Activated T-helper 1 cell treated with Interleukin-2 at 50 U/mL for 16 hours (primary cell): ENCODE data around the gene SLC35G2.
"Not testable (repeated sequence)": the region's sequence is repeated elsewhere in the genome, so short reads cannot be mapped to it uniquely, and the experiment has no call there.

Experiments
- DNase-seq: peaks from one replicate; pipeline ENCODE4 v3.0.0-alpha.2; 2020; ENCODE audit warnings: low read depth

Gene SLC35G2

GRCh38 chr3:136835089-136835812, 16.3 kb downstream of the SLC35G2 start:
- no peak for DNase-seq

DNA sequence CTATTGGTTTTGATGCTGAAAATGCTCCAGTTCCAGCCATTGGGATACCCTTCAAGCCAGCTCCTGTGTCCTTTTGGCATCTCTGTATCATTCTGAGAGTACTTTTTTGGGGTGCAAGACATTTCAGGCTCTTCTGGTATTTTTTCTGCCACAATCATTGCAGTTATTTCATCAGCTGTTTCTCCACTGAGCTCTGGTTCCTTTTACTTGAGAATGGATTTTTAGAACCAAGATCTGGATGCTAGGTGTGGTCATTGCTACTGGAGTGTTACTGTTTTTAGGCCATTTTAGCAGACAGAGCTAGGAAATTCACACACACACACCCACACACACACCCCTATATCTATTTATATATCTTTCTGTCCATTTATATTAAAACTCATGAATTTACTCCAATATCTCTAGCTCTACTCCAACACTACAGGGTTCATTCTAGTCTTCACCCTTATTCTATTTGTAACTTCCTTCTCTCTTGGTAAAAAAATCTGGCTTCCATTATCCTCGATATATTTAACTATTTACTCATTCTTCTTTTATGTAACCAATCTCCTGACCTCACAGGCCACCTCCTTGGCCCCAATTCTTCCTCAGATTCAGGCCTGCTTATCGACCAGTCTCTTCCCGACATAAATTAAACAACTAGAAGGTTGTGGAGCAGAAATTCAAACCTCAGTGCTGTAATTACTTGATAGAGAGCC, 17.0 kb downstream of the SLC35G2 start:
- DNase-seq: no peak

DNA sequence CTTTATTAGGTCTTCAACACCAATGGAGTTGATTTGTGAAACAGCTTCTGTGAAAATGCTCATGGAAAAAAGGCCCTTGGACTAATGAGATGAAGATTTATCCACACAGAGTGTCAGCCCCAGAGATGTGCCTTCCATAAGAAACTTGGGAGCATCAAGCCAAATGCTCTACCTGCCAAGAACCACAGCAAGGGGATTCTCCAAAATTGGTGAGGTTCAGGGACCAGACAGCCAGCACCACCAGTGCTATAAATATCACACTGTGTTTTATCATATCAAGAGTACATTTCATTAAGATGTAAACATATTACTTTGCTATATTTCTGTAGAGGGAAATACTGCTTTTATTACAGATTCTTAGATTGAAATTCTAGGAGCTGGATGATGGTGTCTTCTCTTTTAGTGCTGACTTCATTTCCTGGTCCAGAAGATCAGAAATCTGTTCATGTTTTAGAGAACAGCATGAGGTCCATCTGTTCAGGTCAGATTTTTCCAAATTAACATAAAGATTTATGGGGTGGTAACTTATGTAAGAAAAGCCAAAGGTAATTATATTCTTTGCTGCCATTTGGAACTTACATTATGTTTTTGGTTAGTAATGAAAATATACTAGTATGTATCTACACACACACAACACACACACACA, 17.7 kb downstream of the SLC35G2 start:
- DNase-seq: no peak

DNA sequence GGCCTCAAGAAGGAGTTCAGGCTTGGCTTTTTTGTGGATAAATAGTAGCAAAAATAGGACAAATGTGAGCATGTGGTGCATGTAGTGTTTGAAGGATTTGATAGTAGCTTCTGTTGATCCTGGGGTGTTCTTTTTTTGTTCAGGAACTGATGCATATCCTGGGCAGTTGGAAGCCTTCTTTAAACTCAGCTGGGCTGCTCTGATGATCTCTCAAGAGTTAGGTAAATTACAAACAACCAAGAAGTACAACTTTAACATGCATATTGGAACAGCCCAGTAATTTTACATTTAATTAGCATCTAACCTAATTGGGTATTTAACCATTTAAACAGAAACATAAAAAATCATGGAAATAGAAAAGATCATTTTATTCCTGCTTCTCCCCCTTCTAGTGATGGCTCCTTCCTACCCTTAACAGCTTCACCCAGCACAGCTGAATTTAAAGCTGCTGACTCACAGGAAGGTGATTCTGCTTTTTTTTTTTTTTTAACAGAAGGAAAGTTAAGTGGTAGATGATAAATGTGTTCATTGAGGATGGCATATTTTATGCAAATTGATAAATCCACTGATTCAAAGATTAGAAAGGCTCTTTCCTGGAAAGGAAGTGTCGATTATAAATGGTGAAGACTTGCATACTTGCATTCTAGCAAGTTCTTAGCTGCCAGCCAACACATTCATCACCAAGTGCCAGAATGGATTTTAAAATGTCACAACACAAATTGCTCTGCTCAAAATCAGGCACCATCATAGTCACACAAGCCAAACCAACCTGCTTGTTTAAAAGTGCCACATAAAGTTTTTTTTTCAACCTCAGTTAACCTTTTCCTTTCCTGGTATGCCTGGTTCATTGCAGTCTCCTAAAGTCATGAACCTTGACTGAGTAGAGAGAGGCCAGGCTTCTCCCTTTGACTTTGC, 20.0 kb downstream of the SLC35G2 start:
- DNase-seq: no peak

DNA sequence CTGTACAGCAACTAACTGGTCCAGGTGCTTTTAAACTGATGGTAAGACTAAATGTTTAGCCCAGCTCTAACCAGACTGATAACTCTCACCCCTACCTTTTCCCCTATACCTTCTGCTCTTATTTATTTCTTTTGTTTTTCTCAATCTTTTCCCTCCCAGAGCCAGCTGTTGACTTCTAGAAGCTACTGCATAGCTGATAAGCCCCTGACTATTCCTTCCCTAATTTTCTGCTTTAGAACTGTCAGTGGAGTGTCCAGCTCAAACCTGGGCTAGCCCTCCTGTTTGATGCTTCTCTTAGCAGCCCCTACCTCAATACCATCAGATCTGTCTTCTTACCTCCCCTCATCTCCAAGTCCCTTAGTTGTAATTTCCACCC, 20.6 kb downstream of the SLC35G2 start:
- no peak for DNase-seq

DNA sequence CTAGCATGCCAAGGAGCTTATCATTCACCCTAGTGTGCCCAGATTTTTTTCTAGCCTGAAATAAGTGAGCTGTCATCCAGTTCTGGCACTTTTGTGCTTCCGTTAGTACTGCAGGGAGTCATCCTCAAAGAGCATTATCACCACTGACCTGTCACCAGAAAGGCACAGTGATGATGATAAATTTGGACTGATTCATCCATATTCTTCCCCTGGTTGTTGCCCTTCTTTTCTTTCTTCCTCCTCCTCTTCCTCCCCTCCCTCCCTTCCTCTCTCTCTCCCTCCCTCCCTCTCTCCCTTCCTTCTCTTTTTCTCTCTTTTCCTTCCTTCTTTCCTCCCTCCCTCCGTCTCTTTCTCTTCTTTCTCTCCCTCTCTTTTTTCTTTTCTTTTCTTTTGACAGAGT, 21.3 kb downstream of the SLC35G2 start:
- DNase-seq: no peak

DNA sequence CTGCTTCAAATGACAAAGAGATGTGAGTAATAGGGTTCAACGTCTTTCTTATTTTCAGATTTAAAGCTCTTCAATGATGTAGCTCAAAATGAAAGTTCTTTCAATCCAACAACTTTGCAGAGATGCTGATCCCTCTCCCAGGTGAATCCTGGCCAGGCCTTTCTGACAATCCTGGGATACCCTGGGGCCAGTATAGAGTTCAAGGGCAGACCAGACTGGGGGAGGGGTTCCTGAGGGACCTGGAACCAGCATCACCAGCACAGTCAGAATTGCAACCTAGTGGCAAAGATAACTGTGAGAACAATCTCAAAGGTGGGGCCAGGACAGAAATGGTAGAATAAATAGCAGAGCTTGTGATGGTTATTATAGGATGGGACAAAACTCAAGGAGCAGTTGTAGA, 23.4 kb downstream of the SLC35G2 start:
- DNase-seq: no peak

DNA sequence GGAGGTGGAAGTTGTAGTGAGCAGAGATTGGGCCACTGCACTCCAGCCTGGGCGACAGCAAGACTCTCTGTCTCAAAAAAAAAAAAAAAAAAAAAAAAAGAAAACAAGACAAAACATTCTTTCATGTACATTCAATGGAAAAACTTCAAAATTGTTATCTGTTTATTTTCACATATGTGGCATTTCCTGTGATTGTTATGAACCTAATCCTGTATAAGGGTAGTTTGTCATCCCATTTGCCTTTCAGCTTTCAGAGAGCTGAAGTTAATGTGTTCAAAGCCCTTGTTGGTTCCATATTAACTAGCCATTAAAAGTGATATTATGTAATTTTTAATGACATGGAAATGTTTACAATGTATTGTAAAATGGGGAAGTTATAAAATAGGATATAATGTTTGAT, 25.8 kb downstream of the SLC35G2 start:
- no peak for DNase-seq

DNA sequence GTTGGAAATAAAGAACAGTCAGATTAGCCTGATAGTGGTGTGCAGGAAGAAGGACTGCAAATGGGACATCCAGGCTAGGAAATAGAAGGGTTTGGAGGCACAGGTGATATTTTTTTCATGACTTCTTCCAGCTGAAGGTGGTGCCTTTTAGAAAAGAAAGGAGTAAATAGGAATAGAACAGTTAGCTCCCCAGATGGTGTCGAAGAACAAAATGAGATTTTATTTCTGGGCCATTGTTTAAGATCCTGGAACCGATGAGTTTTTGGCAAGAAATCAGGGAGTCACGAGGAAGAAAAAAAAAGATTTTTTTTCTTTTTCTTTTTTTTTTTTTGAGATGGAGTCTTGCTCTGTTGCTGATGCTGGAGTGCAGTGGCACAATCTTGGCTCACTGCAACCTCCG, 33.3 kb downstream of the SLC35G2 start:
- DNase-seq: no peak

DNA sequence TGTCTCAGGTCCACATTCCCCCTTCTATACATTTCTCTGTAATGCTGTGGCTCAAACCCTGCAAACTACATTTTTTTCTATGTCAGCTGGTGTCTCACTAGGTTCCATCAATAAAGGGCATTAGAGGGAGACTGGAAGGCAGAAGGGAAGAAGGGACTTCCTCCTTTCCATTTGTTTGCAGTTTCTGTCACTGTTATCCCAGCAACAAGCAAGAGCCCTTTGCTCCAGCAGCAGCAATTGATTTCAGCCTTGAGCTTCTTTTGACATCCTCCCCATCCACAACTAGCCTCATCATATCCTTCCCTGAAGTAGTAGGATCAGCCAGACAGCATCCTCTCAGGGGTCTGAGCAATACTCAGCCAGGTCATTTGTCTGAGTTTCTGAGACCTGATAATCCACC, 37.7 kb downstream of the SLC35G2 start:
- DNase-seq: no peak

GRCh38 chr3:136858381-136858780, 39.5 kb downstream of the SLC35G2 start:
- no peak for DNase-seq

GRCh38 chr3:136860541-136860940, 41.6 kb downstream of the SLC35G2 start:
- no peak for DNase-seq

- peak; percentile 98 for DNase-seq
Observed at GRCh38 chr3:136861890-136862616, 43.1 kb downstream of the SLC35G2 start, which contains the start of gene NCK1. NCK1 (plus strand) TSS chr3:136862208; CDS start chr3:136928002, 65,794 bp downstream.

GRCh38 chr3:136862617-136863322, 43.8 kb downstream of the SLC35G2 start:
- DNase-seq: peak; percentile 23

DNA sequence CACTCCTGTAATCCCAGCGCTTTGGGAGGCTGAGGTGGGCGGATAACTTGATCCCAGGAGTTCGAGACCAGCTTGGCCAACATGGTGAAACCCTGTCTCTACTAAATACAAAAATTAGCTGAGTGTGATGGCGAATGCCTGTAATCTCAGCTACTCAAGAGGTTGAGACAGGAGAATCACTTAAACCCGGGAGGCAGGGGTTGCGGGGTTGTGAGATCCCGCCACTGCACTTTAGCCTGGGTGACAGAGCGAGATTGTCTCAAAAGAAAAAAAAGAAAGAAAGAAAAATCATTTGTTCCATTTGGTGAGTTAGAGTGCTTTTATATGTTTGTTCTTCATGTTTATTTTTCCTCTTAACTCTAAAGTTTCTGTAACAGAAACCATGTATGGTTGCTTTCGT, 50.4 kb downstream of the SLC35G2 start:
- no peak for DNase-seq

DNA sequence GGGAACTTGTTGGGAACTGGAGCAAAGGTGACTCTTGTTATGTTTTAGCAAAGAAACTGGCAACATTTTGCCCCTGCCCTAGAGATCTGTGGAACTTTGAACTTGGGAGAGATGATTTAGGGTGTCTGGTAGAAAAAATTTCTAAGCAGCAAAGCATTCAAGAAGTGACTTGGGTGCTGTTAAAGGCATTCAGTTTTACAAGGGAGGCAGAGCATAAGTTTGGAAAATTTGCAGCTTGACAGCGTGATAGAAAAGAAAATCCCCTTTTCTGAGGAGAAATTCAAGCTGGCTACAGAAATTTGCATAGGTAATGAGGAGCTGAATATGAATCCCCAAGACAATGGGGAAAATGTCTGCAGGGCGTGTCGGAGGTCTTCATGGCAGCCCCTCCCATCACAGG, 53.3 kb downstream of the SLC35G2 start:
- not testable (repeated sequence) for DNase-seq

GRCh38 chr3:136879510-136879909, 60.6 kb downstream of the SLC35G2 start:
- not testable (repeated sequence) for DNase-seq

DNA sequence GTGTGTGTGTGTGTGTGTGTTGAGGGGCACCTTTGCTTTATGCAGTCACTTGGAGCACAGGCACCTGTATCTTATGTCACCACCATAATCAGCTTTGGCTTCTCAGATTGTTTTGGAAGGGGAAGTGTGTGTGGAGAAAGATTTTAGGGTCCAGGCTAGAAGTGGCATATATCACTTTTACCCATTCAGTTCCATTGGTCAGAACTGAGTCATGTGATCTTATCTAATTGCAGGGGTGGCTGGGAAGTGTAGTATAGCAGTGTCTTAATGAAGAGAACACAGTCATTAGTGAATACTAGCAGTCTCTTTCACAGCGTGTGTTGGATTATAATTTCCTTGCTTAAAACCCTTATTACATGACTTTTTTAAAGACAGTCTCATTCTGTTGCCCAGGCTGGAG, 63.6 kb downstream of the SLC35G2 start:
- no peak for DNase-seq

DNA sequence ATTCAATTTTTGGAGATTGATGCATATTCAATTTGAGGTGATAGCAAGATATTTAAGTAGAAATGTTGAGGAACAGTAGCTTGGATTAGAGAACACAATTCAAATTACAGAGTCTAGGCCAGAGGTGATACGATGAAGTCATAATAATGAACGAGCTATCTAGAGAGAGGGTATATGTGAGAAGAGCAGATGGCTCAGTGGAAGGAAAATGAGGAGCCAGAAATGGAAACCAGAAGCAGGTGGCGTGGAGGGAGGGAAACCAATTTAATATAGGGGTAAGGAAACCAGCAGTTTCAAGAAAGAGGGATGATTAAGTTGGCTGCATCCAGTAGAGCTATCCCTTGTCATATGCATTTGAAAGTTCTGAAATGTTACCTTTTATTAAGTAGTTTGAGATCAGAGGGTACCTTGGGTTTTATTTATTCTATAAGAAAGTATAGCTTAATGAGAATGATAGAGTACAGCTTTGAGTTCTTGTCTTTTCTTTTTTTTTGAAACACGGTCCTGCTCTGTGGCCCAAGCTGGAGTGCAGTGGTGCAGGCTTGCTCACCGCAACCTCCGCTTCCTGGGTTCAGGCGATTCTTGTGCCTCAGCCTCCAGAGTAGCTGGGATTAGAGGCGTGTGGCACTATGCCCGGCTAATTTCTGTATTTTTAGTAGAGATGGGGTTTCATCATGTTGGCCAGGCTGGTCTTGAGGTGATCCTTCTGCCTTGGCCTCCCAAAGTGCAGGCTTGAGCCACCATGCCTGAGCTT, 65.2 kb downstream of the SLC35G2 start:
- no peak for DNase-seq
